SK-N-SH treated with all-trans-retinoic acid at 6 μM for 48 hours (cell line): Measurements from ENCODE around the gene THADA.
A peak's percentile ranks its signal among the peaks of the same experiment; 100 is the strongest.

Experiments used
- ATAC-seq: fragments of 200-7000 bp; cut with Tn5 transposase; 3 replicates; pipeline ENCODE4 v1.9.1; 2020; ENCODE audit warnings: mild to moderate bottlenecking, moderate library complexity
- ARNTL ChIP-seq: fragments of 450-650 bp; formaldehyde crosslinking; IDR thresholded peaks from 2 replicates; pipeline ENCODE4 v1.5.0; 2020; ENCODE audit warnings: low read depth, mild to moderate bottlenecking, moderate library complexity, borderline replicate concordance
- BACH2 ChIP-seq: fragments of 250-450 bp; sonication (Bioruptor Pico); IDR thresholded peaks from 2 replicates; pipeline ENCODE4 v1.9.0; 2021; ENCODE audit warnings: mild to moderate bottlenecking, borderline replicate concordance
- CSDC2 ChIP-seq: fragments of 250-450 bp; sonication (Bioruptor Pico); IDR thresholded peaks from 2 replicates; pipeline ENCODE4 v1.5.0; 2020; ENCODE audit warnings: mild to moderate bottlenecking, moderate library complexity
- ESRRG ChIP-seq: fragments of 250-450 bp; sonication (Bioruptor Pico); IDR thresholded peaks from 2 replicates; pipeline ENCODE4 v1.6.1; 2021; ENCODE audit warnings: mild to moderate bottlenecking
- GLIS3 ChIP-seq: fragments of 250-450 bp; sonication (Bioruptor Pico); IDR thresholded peaks from 2 replicates; pipeline ENCODE4 v1.5.0; 2020; ENCODE audit warnings: mild to moderate bottlenecking, moderate library complexity
- ISL1 ChIP-seq: fragments of 250-450 bp; sonication (Bioruptor Pico); IDR thresholded peaks from 2 replicates; pipeline ENCODE4 v2.1.2; 2022; ENCODE audit warnings: mild to moderate bottlenecking, moderate library complexity
- RARB ChIP-seq: fragments of 250-450 bp; sonication (Bioruptor Pico); IDR thresholded peaks from 2 replicates; pipeline ENCODE4 v1.8.0; 2021; ENCODE audit warnings: mild to moderate bottlenecking, moderate library complexity
- SNAI2 ChIP-seq: fragments of 250-450 bp; sonication (Bioruptor Pico); IDR thresholded peaks from 2 replicates; pipeline ENCODE4 v1.5.0; 2020; ENCODE audit warnings: mild to moderate bottlenecking, moderate library complexity
- TCF4 ChIP-seq: fragments of 250-450 bp; sonication (Bioruptor Pico); IDR thresholded peaks from 2 replicates; pipeline ENCODE4 v1.8.0; 2021; ENCODE audit warnings: mild to moderate bottlenecking, moderate library complexity, borderline replicate concordance
- TOX ChIP-seq: fragments of 250-450 bp; sonication (Bioruptor Pico); IDR thresholded peaks from 2 replicates; pipeline ENCODE4 v1.8.0; 2021; ENCODE audit warnings: mild to moderate bottlenecking, moderate library complexity, borderline replicate concordance
- ZFP3 ChIP-seq: fragments of 250-450 bp; sonication (Bioruptor Pico); IDR thresholded peaks from 2 replicates; pipeline ENCODE4 v1.5.0; 2020; ENCODE audit warnings: mild to moderate bottlenecking, moderate library complexity
- ZNF565 ChIP-seq: fragments of 450-650 bp; formaldehyde crosslinking; conservative IDR thresholded peaks from 2 replicates; pipeline ENCODE4 v1.5.0; 2020; ENCODE audit warnings: low read depth, mild to moderate bottlenecking, moderate library complexity
- ZNF8 ChIP-seq: fragments of 450-650 bp; formaldehyde crosslinking; IDR thresholded peaks from 2 replicates; pipeline ENCODE4 v1.5.0; 2020; ENCODE audit warnings: mild to moderate bottlenecking, moderate library complexity
- TF ChIP-seq, protein P1 (sequence below): fragments of 250-450 bp; sonication (Bioruptor Pico); IDR thresholded peaks from 2 replicates; pipeline ENCODE4 v1.8.0; 2020; ENCODE audit warnings: mild to moderate bottlenecking, moderate library complexity, borderline replicate concordance
- TF ChIP-seq, protein P2 (sequence below): fragments of 250-450 bp; sonication (Bioruptor Pico); IDR thresholded peaks from 2 replicates; pipeline ENCODE4 v1.5.1; 2020; ENCODE audit warnings: low read depth, mild to moderate bottlenecking, moderate library complexity
- TF ChIP-seq, protein P3 (sequence below): fragments of 250-450 bp; sonication (Bioruptor Pico); IDR thresholded peaks from 2 replicates; pipeline ENCODE4 v1.5.0; 2020; ENCODE audit warnings: mild to moderate bottlenecking, moderate library complexity
- TF ChIP-seq, protein P4 (sequence below): fragments of 250-450 bp; sonication (Bioruptor Pico); IDR thresholded peaks from 2 replicates; pipeline ENCODE4 v1.5.1; 2021; ENCODE audit warnings: mild to moderate bottlenecking, moderate library complexity
- TF ChIP-seq, protein P5 (sequence below): fragments of 250-450 bp; sonication (Bioruptor Pico); IDR thresholded peaks from 2 replicates; pipeline ENCODE4 v1.8.0; 2021; ENCODE audit warnings: low read depth, mild to moderate bottlenecking, moderate library complexity, borderline replicate concordance

The THADA gene

DNA sequence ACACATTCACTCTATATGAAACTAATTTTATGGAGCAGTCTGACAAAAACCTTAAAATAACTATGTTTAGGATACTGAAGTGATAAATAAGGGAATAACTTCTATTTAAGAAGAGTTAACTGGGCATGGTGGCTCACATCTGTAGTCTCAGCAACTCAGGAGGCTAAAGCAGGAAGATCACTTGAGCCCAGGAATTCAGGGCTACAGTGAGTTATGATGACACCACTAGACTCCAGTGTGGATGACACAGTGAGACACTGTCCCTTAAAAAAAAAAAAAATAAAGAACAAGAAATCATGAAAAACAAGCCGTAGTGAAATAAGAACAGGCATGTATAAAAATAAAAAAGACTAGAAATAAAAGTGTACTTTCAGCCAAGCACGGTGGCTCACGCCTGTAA, 82.0 kb downstream of the THADA start (continued):
- TF ChIP-seq ISL1 (no peak), RARB (CRISPR knock-in tag) (no peak), ARNTL (CRISPR knock-in tag) (no peak), ZNF8 (CRISPR knock-in tag) (no peak), ESRRG (CRISPR knock-in tag) (no peak), CSDC2 (no peak), TCF4 (no peak), TOX (no peak), GLIS3 (CRISPR knock-in tag) (no peak), BACH2 (CRISPR knock-in tag) (no peak)
- TF ChIP-seq, protein P1, sequence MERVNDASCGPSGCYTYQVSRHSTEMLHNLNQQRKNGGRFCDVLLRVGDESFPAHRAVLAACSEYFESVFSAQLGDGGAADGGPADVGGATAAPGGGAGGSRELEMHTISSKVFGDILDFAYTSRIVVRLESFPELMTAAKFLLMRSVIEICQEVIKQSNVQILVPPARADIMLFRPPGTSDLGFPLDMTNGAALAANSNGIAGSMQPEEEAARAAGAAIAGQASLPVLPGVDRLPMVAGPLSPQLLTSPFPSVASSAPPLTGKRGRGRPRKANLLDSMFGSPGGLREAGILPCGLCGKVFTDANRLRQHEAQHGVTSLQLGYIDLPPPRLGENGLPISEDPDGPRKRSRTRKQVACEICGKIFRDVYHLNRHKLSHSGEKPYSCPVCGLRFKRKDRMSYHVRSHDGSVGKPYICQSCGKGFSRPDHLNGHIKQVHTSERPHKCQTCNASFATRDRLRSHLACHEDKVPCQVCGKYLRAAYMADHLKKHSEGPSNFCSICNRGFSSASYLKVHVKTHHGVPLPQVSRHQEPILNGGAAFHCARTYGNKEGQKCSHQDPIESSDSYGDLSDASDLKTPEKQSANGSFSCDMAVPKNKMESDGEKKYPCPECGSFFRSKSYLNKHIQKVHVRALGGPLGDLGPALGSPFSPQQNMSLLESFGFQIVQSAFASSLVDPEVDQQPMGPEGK (CRISPR knock-in tag), result no peak
- TF ChIP-seq, protein P2, sequence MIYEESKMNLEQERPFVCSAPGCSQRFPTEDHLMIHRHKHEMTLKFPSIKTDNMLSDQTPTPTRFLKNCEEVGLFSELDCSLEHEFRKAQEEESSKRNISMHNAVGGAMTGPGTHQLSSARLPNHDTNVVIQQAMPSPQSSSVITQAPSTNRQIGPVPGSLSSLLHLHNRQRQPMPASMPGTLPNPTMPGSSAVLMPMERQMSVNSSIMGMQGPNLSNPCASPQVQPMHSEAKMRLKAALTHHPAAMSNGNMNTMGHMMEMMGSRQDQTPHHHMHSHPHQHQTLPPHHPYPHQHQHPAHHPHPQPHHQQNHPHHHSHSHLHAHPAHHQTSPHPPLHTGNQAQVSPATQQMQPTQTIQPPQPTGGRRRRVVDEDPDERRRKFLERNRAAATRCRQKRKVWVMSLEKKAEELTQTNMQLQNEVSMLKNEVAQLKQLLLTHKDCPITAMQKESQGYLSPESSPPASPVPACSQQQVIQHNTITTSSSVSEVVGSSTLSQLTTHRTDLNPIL (CRISPR knock-in tag), result no peak

DNA sequence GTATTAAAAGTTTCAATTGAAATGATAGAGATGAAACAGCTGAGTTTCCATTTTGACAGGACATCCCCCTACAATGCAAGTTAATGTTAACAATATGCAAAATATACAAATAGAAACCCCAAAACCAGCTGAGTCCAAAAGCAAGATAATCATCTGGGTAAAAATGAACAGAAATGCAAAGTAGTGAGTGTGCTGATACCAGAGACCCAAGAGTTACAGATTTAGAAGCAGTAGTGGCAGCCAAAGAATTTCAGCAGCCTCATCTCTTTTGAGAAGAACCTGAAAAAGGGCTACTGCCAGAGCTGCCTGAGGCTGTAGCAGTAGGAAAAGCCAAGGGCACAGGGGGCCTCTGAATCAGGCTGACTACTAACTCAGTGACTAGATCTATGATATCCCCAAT, 82.6 kb downstream of the THADA start:
- TF ChIP-seq BACH2 (CRISPR knock-in tag), result no peak
- no peak for ATAC-seq

DNA sequence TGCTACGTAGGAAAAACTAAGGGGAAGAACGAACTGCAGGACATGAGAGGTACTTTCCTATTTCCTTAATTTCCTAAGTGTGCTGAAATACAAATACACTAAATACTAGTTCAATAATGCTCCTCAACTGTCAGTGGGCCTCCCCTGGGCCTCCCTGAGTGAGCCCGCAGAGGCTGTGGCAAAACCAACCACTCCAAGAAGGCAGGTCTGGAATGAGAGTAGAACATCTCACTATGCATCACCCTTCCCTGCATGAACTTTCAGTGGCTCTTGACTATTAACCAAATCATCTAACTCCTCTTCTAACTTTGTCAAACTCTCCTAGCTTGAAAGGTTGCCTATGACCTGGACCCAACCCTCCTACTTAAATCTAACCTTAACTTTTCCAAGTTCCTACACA, 84.6 kb downstream of the THADA start:
- no peak for ATAC-seq
- no peak for TF ChIP-seq ISL1
- no peak for TF ChIP-seq RARB (CRISPR knock-in tag)
- TF ChIP-seq, protein P3, sequence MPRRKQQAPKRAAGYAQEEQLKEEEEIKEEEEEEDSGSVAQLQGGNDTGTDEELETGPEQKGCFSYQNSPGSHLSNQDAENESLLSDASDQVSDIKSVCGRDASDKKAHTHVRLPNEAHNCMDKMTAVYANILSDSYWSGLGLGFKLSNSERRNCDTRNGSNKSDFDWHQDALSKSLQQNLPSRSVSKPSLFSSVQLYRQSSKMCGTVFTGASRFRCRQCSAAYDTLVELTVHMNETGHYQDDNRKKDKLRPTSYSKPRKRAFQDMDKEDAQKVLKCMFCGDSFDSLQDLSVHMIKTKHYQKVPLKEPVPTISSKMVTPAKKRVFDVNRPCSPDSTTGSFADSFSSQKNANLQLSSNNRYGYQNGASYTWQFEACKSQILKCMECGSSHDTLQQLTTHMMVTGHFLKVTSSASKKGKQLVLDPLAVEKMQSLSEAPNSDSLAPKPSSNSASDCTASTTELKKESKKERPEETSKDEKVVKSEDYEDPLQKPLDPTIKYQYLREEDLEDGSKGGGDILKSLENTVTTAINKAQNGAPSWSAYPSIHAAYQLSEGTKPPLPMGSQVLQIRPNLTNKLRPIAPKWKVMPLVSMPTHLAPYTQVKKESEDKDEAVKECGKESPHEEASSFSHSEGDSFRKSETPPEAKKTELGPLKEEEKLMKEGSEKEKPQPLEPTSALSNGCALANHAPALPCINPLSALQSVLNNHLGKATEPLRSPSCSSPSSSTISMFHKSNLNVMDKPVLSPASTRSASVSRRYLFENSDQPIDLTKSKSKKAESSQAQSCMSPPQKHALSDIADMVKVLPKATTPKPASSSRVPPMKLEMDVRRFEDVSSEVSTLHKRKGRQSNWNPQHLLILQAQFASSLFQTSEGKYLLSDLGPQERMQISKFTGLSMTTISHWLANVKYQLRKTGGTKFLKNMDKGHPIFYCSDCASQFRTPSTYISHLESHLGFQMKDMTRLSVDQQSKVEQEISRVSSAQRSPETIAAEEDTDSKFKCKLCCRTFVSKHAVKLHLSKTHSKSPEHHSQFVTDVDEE (CRISPR knock-in tag), result no peak
- no peak for TF ChIP-seq TOX
- no peak for TF ChIP-seq ZFP3 (CRISPR knock-in tag)
- TF ChIP-seq, protein P4, sequence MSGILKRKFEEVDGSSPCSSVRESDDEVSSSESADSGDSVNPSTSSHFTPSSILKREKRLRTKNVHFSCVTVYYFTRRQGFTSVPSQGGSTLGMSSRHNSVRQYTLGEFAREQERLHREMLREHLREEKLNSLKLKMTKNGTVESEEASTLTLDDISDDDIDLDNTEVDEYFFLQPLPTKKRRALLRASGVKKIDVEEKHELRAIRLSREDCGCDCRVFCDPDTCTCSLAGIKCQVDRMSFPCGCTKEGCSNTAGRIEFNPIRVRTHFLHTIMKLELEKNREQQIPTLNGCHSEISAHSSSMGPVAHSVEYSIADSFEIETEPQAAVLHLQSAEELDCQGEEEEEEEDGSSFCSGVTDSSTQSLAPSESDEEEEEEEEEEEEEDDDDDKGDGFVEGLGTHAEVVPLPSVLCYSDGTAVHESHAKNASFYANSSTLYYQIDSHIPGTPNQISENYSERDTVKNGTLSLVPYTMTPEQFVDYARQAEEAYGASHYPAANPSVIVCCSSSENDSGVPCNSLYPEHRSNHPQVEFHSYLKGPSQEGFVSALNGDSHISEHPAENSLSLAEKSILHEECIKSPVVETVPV (CRISPR knock-in tag), result no peak
- no peak for TF ChIP-seq ESRRG (CRISPR knock-in tag)
- no peak for TF ChIP-seq GLIS3 (CRISPR knock-in tag)
- TF ChIP-seq, protein P5, sequence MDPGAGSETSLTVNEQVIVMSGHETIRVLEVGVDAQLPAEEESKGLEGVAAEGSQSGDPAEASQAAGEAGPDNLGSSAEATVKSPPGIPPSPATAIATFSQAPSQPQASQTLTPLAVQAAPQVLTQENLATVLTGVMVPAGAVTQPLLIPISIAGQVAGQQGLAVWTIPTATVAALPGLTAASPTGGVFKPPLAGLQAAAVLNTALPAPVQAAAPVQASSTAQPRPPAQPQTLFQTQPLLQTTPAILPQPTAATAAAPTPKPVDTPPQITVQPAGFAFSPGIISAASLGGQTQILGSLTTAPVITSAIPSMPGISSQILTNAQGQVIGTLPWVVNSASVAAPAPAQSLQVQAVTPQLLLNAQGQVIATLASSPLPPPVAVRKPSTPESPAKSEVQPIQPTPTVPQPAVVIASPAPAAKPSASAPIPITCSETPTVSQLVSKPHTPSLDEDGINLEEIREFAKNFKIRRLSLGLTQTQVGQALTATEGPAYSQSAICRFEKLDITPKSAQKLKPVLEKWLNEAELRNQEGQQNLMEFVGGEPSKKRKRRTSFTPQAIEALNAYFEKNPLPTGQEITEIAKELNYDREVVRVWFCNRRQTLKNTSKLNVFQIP, result no peak

DNA sequence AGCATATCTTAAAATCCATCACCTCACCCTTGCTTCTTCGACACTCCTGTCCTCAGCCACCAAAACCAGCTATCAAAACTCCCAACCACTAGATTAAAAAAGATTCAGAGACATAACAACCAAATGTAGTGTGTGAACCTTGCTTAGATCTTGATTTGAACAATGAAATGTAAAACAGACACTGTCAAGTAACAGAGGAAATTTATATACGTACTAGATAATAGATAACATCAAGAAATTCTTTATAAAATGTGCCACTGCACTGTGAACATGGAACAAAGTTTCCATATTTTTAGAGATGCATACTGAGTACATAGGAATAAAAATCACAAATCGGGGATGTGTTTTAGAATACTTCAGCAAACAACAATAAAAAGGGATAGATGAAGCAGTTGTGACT, 86.0 kb downstream of the THADA start:
- no peak for ATAC-seq
- TF ChIP-seq ZNF565 (CRISPR knock-in tag) (0 out of 2 replicates have a peak, but pooled peaks have one; percentile 6), ZNF8 (CRISPR knock-in tag) (no peak), ISL1 (peak; percentile 55), TCF4 (peak; percentile 41; the same call in 1 of the 2 replicates), SNAI2 (CRISPR knock-in tag) (0 out of 2 replicates have a peak, but pooled peaks have one; percentile 32), BACH2 (CRISPR knock-in tag) (no peak)
- TF ChIP-seq, protein P1 (CRISPR knock-in tag), result no peak
- TF ChIP-seq, protein P3 (CRISPR knock-in tag), result peak; percentile 33; the same call in 1 of the 2 replicates
- TF ChIP-seq, protein P5, result no peak
